Measurements from ENCODE around the gene ECE2. TPM values are rescaled to one million over a fixed set of nuclear protein-coding genes. Genes with fewer than 3 reads are reported as not detected.

ECE2 gene
- polyA plus RNA-seq, 1 of the 3 experiments (the other 2 are of a cell fraction), result 0.03 TPM

DNA sequence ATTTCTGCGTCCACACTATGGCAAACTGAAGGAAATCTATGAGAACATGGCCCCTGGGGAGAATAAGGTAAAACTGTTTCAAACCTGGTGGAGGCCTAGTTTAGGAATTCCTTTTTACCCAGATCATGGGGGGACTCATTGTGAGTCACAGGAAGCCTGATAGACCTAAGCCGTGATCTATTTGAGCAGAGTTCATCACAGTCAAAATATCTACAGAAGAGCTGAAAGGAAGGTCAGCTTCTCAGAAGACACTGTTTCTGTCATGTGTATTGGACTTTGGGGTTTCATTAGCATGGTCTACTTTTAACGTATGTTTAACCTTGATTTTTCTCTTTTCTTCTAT lies 24.5 kb downstream of the ECE2 start:
- H3K27me3 ChIP-seq (ENCODE audit: insufficient read depth), result no peaks in the 10 kb centered on the region
- H3K9me3 ChIP-seq, result no peaks in the 10 kb centered on the region
- H3K27ac ChIP-seq (ENCODE audit: low read depth in 2 of 2, low read length in 1 of 2), result peak overlapping the region in 1 of 2 experiments; percentile 87; a peak in 2 of 4 replicates
- ChIA-PET POLR2A (no interaction called here), CTCF (interaction anchor here (0.9 to 1.4 kb wide), 2 partner anchors 11 to 51 kb away, joined by 3 read pairs; partner anchors contain the start of gene EEF1AKMT4)
- no peak overlapping the region for H2AFZ ChIP-seq (ENCODE audit: low read depth)
- peak overlapping the region; percentile 94 to 96 for H3K4me3 ChIP-seq (ENCODE audit: low read depth in 2 of 2, low read length in 1 of 2)
- DNase-seq, result no peak
- TF ChIP-seq SMC3 (IDR thresholded peaks at IDR 0.05; ENCODE audit: low read depth, low read length), result no peak
- TF ChIP-seq FOSL2 (IDR thresholded peaks at IDR 0.05; ENCODE audit: borderline replicate concordance, low read depth), result peak; percentile 80; the same call in 1 of the 2 replicates
- TF ChIP-seq, protein P1, sequence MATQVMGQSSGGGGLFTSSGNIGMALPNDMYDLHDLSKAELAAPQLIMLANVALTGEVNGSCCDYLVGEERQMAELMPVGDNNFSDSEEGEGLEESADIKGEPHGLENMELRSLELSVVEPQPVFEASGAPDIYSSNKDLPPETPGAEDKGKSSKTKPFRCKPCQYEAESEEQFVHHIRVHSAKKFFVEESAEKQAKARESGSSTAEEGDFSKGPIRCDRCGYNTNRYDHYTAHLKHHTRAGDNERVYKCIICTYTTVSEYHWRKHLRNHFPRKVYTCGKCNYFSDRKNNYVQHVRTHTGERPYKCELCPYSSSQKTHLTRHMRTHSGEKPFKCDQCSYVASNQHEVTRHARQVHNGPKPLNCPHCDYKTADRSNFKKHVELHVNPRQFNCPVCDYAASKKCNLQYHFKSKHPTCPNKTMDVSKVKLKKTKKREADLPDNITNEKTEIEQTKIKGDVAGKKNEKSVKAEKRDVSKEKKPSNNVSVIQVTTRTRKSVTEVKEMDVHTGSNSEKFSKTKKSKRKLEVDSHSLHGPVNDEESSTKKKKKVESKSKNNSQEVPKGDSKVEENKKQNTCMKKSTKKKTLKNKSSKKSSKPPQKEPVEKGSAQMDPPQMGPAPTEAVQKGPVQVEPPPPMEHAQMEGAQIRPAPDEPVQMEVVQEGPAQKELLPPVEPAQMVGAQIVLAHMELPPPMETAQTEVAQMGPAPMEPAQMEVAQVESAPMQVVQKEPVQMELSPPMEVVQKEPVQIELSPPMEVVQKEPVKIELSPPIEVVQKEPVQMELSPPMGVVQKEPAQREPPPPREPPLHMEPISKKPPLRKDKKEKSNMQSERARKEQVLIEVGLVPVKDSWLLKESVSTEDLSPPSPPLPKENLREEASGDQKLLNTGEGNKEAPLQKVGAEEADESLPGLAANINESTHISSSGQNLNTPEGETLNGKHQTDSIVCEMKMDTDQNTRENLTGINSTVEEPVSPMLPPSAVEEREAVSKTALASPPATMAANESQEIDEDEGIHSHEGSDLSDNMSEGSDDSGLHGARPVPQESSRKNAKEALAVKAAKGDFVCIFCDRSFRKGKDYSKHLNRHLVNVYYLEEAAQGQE (IDR thresholded peaks at IDR 0.05; ENCODE audit: low read depth, low read length), result no peak
- TF ChIP-seq POLR2AphosphoS5 (IDR thresholded peaks at IDR 0.05; ENCODE audit: low read depth, low read length), result peak; percentile 30; the same call in 1 of the 2 replicates
- peak; percentile 14; the same call in 1 of the 2 replicates for TF ChIP-seq TCF12 (IDR thresholded peaks at IDR 0.05)
- TF ChIP-seq JUND (IDR thresholded peaks at IDR 0.05), result peak; percentile 46
- peak overlapping the region; percentile 87 for H3K4me2 ChIP-seq
- H3K79me2 ChIP-seq (ENCODE audit: insufficient read depth), result peaks cover 62% of the 10 kb centered on the region
- peaks cover 9 to 10% of the 10 kb centered on the region in 2 experiments; a peak in 3 of 4 replicates for H3K4me1 ChIP-seq (ENCODE audit: control insufficient read depth in 1 of 2, insufficient read depth in 2 of 2, low read depth in 1 of 2, low read length in 1 of 2)
- H3K9me2 ChIP-seq, result no peaks in the 10 kb centered on the region
- H3K9ac ChIP-seq, result peak overlapping the region; percentile 94
- H3K36me3 ChIP-seq (replicated peaks in 1 of 2; ENCODE audit: control insufficient read depth in 1 of 2, insufficient read depth in 2 of 2, low read length in 1 of 2), result peaks cover 46 to 52% of the 10 kb centered on the region in 2 experiments
- 20% methylated on average over 3 of the region's 3 CpGs for WGBS (ENCODE audit: low lambda C conversion rate)
- H3F3A ChIP-seq (replicated peaks; ENCODE audit: insufficient read depth), result peaks cover 22% of the 10 kb centered on the region
- peaks cover 23% of the 10 kb centered on the region for H4K20me1 ChIP-seq (ENCODE audit: insufficient read depth)

DNA sequence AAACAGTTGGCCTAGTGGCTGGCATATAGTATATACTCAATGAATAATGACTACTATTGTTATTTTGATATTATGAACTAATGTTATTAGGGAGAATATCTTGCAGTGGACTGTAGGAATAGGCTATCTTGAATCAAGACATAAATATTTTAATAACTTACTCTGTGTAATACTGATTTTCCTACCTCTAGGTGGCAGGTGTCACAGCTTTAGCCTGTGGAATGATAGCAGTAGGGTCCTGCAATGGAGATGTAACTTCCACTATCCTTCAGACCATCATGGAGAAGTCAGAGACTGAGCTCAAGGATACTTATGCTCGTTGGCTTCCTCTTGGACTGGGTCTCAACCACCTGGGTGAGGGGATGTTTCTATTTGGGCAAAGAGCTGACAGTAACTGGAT lies 29.8 kb downstream of the ECE2 start:
- no peak overlapping the region for H3K9ac ChIP-seq
- POLR2A ChIA-PET, result no interaction called here
- no peaks in the 10 kb centered on the region for H3K27me3 ChIP-seq (ENCODE audit: insufficient read depth)
- H3K79me2 ChIP-seq (ENCODE audit: insufficient read depth), result peaks cover 47% of the 10 kb centered on the region
- H3K36me3 ChIP-seq (replicated peaks in 1 of 2; ENCODE audit: control insufficient read depth in 1 of 2, insufficient read depth in 2 of 2, low read length in 1 of 2), result peaks cover 72 to 77% of the 10 kb centered on the region in 2 experiments
- DNase-seq, result no peak
- CTCF ChIA-PET, result interaction anchor here (0.8 to 1.8 kb wide), 7 partner anchors 14 to 433 kb away, joined by 3 to 4 read pairs (median 3); no protein-coding TSS in a partner anchor
- 50% methylated on average over 1 of the region's 1 CpG for WGBS (ENCODE audit: low lambda C conversion rate)
- no peak overlapping the region for H3K27ac ChIP-seq (ENCODE audit: low read depth in 2 of 2, low read length in 1 of 2)
- 0 out of 2 replicates have a peak, but pooled peaks have one; percentile 11 for TF ChIP-seq SMC3 (IDR thresholded peaks at IDR 0.05; ENCODE audit: low read depth, low read length)
- TF ChIP-seq RAD21 (IDR thresholded peaks at IDR 0.05; ENCODE audit: low read length), result peak; percentile 32; the same call in 1 of the 2 replicates
- no peak for TF ChIP-seq SIN3A (IDR thresholded peaks at IDR 0.05; ENCODE audit: borderline replicate concordance, low read depth, low read length)
- TF ChIP-seq, protein P2, sequence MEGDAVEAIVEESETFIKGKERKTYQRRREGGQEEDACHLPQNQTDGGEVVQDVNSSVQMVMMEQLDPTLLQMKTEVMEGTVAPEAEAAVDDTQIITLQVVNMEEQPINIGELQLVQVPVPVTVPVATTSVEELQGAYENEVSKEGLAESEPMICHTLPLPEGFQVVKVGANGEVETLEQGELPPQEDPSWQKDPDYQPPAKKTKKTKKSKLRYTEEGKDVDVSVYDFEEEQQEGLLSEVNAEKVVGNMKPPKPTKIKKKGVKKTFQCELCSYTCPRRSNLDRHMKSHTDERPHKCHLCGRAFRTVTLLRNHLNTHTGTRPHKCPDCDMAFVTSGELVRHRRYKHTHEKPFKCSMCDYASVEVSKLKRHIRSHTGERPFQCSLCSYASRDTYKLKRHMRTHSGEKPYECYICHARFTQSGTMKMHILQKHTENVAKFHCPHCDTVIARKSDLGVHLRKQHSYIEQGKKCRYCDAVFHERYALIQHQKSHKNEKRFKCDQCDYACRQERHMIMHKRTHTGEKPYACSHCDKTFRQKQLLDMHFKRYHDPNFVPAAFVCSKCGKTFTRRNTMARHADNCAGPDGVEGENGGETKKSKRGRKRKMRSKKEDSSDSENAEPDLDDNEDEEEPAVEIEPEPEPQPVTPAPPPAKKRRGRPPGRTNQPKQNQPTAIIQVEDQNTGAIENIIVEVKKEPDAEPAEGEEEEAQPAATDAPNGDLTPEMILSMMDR (IDR thresholded peaks at IDR 0.05), result peak; percentile 62
- H3K9me2 ChIP-seq, result no peaks in the 10 kb centered on the region
- peaks cover 37% of the 10 kb centered on the region for H3F3A ChIP-seq (replicated peaks; ENCODE audit: insufficient read depth)
- H3K4me3 ChIP-seq (ENCODE audit: low read depth in 2 of 2, low read length in 1 of 2), result no peak overlapping the region
- H3K4me1 ChIP-seq (ENCODE audit: control insufficient read depth in 1 of 2, insufficient read depth in 2 of 2, low read depth in 1 of 2, low read length in 1 of 2), result peaks cover 3 to 5% of the 10 kb centered on the region in 2 experiments; a peak in 3 of 4 replicates
- H3K4me2 ChIP-seq, result no peak overlapping the region
- no peak overlapping the region for H2AFZ ChIP-seq (ENCODE audit: low read depth)
- H4K20me1 ChIP-seq (ENCODE audit: insufficient read depth), result peaks cover 33% of the 10 kb centered on the region
- no peaks in the 10 kb centered on the region for H3K9me3 ChIP-seq

Data from SK-N-SH (cell line).